GM23338 (cell line): ENCODE results near the gene NUP153. TPM values are rescaled to one million over a fixed set of nuclear protein-coding genes. Genes with fewer than 3 reads are reported as not detected.
"Not testable (repeated sequence)": the region's sequence is repeated elsewhere in the genome, so short reads cannot be mapped to it uniquely, and the experiment has no call there.

ENCODE experiments used
- ATAC-seq: fragments of 200-7000 bp; cut with Tn5 transposase; 3 replicates; pipeline ENCODE4 v1.9.1; 2020
- DNase-seq: peaks from one replicate; pipeline ENCODE4 v3.0.0-alpha.2; 2015; ENCODE audit warnings: low spot score
- H2AFZ ChIP-seq: fragments of 200-600 bp; sonication (generic); 2 replicates; pipeline ENCODE4 v1.8.0; 2016; ENCODE audit warnings: antibody characterized with exemption, mild to moderate bottlenecking, moderate library complexity
- H3F3A ChIP-seq: fragments of 200-600 bp; sonication (generic); replicated peaks from 2 replicates; pipeline ENCODE4 v1.8.0; 2017; ENCODE audit warnings: antibody characterized with exemption, mixed run types, low read depth
- H3K27ac ChIP-seq: fragments of 200-600 bp; sonication (generic); 2 replicates; pipeline ENCODE4 v1.6.1; 2016; ENCODE audit warnings: low read depth
- H3K27me3 ChIP-seq: fragments of 200-600 bp; sonication (generic); 2 replicates; pipeline ENCODE4 v1.8.0; 2016; ENCODE audit warnings: mild to moderate bottlenecking, mixed run types, moderate library complexity; ENCODE audit not compliant: insufficient read depth
- H3K36me3 ChIP-seq: fragments of 200-600 bp; sonication (generic); 2 replicates; pipeline ENCODE4 v1.8.0; 2016; ENCODE audit warnings: mild to moderate bottlenecking; ENCODE audit not compliant: insufficient read depth
- H3K4me1 ChIP-seq: fragments of 200-600 bp; sonication (generic); 2 replicates; pipeline ENCODE4 v1.8.0; 2016; ENCODE audit warnings: mild to moderate bottlenecking, moderate library complexity; ENCODE audit not compliant: insufficient read depth
- H3K4me2 ChIP-seq: fragments of 200-600 bp; sonication (generic); 2 replicates; pipeline ENCODE4 v1.7.1; 2017; ENCODE audit warnings: mixed run types
- H3K4me3 ChIP-seq: fragments of 200-600 bp; sonication (generic); 2 replicates; pipeline ENCODE4 v1.6.1; 2016; ENCODE audit warnings: mixed run types
- H3K79me2 ChIP-seq: fragments of 200-600 bp; sonication (generic); replicated peaks from 2 replicates; pipeline ENCODE4 v1.8.0; 2017; ENCODE audit warnings: mild to moderate bottlenecking; ENCODE audit not compliant: insufficient read depth
- H3K9me2 ChIP-seq: fragments of 200-600 bp; sonication (generic); 2 replicates; pipeline ENCODE4 v1.8.0; 2017; ENCODE audit not compliant: insufficient read depth
- H4K20me1 ChIP-seq: fragments of 200-600 bp; sonication (generic); replicated peaks from 2 replicates; pipeline ENCODE4 v1.8.0; 2017; ENCODE audit warnings: mild to moderate bottlenecking; ENCODE audit not compliant: insufficient read depth
- H3K27ac Mint-ChIP-seq: 2 replicates; pipeline ENCODE4 v1.8.0; 2020; ENCODE audit warnings: inconsistent platforms, mild to moderate bottlenecking, moderate library complexity, mixed read lengths
- H3K27me3 Mint-ChIP-seq: 3 replicates; pipeline ENCODE4 v1.8.0; 2022; ENCODE audit warnings: low read depth, mild to moderate bottlenecking, moderate library complexity, mixed read lengths, inconsistent platforms; ENCODE audit not compliant: insufficient read depth, poor library complexity
- H3K36me3 Mint-ChIP-seq: 3 replicates; pipeline ENCODE4 v1.8.0; 2021; ENCODE audit warnings: low read depth, mild to moderate bottlenecking, inconsistent platforms, moderate library complexity, mixed read lengths
- H3K4me1 Mint-ChIP-seq: 3 replicates; pipeline ENCODE4 v1.8.0; 2020; ENCODE audit warnings: mild to moderate bottlenecking, inconsistent platforms, mixed read lengths
- H3K4me3 Mint-ChIP-seq: 3 replicates; pipeline ENCODE4 v1.8.0; 2021; ENCODE audit warnings: moderate library complexity, mild to moderate bottlenecking, inconsistent platforms, mixed read lengths
- H3K9me3 Mint-ChIP-seq: 3 replicates; pipeline ENCODE4 v1.8.0; 2020; ENCODE audit warnings: moderate library complexity, mild to moderate bottlenecking, inconsistent platforms, mixed read lengths
- CTCF ChIP-seq, 2 experiments: fragments of 200-600 bp in 1 of 2; sonication (generic) in 1 of 2; conservative IDR thresholded peaks; 2 replicates each; pipeline versions ENCODE4 v1.5.1 to v1.6.1; 2016 to 2017; ENCODE audit warnings: antibody characterized with exemption in 2 of 2, low read depth in 2 of 2, mild to moderate bottlenecking in 2 of 2, moderate library complexity in 1 of 2
- NANOG ChIP-seq: IDR thresholded peaks from 2 replicates; pipeline ENCODE4 v1.6.1; 2016; ENCODE audit warnings: antibody characterized with exemption, borderline replicate concordance
- POLR2AphosphoS5 ChIP-seq: IDR thresholded peaks from 2 replicates; pipeline ENCODE4 v1.6.1; 2016; ENCODE audit warnings: antibody characterized with exemption, low read depth
- ZNF114 ChIP-seq: fragments of 250-450 bp; sonication (Bioruptor Pico); IDR thresholded peaks from 2 replicates; pipeline ENCODE4 v1.5.0; 2020; ENCODE audit warnings: mild to moderate bottlenecking, moderate library complexity
- ZNF462 ChIP-seq: fragments of 250-450 bp; sonication (Bioruptor Pico); IDR thresholded peaks from 2 replicates; pipeline ENCODE4 v1.5.0; 2020; ENCODE audit warnings: mild to moderate bottlenecking, moderate library complexity
- polyA plus RNA-seq: library from polyadenylated mRNA; unstranded; fragments of >200 nt; fragmentation: Nextera tagmentation; extraction: Ambion mirVana; gene quantifications from 2 replicates; pipeline ENCODE4 v1.2.1, GENCODE V29; 2016
- total RNA-seq: library from RNA; depleted of rRNA; stranded (reverse); fragments of >200 nt; shearing (Covaris generic); gene quantifications from 2 replicates; pipeline ENCODE4 v1.2.3, GENCODE V29; 2014

The NUP153 gene
- total and polyA plus RNA-seq, 2 experiments from 2014 or later, result 23.8 to 88.4 TPM

DNA sequence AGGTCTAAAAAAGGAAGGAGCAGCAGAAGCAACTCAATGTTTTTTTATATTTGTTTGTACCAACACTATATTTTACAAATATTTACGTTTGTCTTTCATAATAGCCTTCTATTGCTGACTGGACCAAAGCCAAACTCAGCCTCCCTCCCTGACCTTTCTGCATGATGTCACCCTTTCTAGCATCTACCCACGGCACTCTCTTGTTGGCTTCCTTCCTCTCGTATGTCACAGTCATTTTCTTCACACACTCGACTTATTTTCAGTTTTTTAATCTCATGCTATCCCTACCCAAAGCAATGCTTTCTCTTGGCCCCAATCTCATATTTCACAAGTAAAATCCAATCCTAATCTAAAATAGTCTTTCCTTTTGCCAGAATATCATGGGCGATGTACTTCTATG is 122.9 kb downstream of the NUP153 start (continued):
- no peak for TF ChIP-seq ZNF462 (CRISPR knock-in tag)
- TF ChIP-seq CTCF (conservative IDR thresholded peaks at IDR 0.05; ENCODE audit: low read depth in 2 of 2), result no peak
- no peak for TF ChIP-seq ZNF114 (CRISPR knock-in tag)
- no peak for TF ChIP-seq POLR2AphosphoS5
- no peak for TF ChIP-seq NANOG

DNA sequence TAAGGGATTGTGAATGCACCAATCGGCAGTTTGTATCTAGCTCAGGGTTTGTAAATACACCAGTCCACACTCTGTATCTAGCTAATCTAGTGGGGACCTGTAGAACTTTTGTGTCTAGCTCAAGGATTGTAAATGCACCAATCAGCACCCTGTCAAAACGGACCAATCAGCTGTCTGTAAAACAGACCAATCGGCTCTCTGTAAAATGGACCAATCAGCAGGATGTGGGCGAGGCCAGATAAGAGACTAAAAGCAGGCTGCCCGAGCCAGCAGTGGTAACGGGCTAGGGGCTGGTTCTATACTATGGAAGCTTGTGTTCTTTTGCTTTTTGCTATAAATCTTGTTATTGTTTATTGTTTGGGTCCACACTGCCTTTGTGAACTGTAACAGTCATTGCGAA is 125.4 kb downstream of the NUP153 start:
- not testable (repeated sequence) for H4K20me1 ChIP-seq, H3K4me1 Mint-ChIP-seq, H3K27me3 Mint-ChIP-seq, H3K27ac Mint-ChIP-seq, H3K79me2 ChIP-seq, H2AFZ ChIP-seq, H3F3A ChIP-seq, H3K27ac ChIP-seq, H3K27me3 ChIP-seq, H3K9me2 ChIP-seq, H3K36me3 ChIP-seq, H3K4me1 ChIP-seq, ATAC-seq
- peak; percentile 4 for DNase-seq
- Histone ChIP-seq H3K4me2 (peak overlapping the region; percentile 75; the same call in 1 of the 2 replicates), H3K4me3 (peak overlapping the region; percentile 62)
- Mint-ChIP-seq H3K4me3 (peak overlapping the region; percentile 70), H3K9me3 (peaks cover 27% of the 10 kb centered on the region), H3K36me3 (peaks cover 15% of the 10 kb centered on the region)
